AG04449 (cell line): ENCODE data around the gene SELPLG.

ENCODE experiments used
- CTCF ChIA-PET: fragments of 350-600 bp; formaldehyde crosslinking; extraction: SDS; loops from one replicate; lab custom pipeline; 2021; ENCODE audit warnings: antibody characterized with exemption; lab: Yijun Ruan, JAX
- POLR2A ChIA-PET: fragments of 400-600, 350-600 bp; formaldehyde crosslinking; extraction: SDS; loops from one replicate; lab custom pipeline; 2020; ENCODE audit warnings: antibody characterized with exemption, inconsistent platforms; lab: Yijun Ruan, JAX
- DNase-seq: peaks from one replicate; pipeline ENCODE4 v3.0.0-alpha.2; 2010; ENCODE audit warnings: low read depth, low spot score
- H3K4me3 ChIP-seq: 2 replicates; pipeline ENCODE4 v1.5.1; 2011; ENCODE audit warnings: low read depth, mild to moderate bottlenecking, control low read depth, low read length
- TF ChIP-seq, protein P1 (sequence below): IDR thresholded peaks from one replicate; pipeline ENCODE4 v1.5.1; 2011; ENCODE audit warnings: mild to moderate bottlenecking, moderate library complexity, low read length, control low read depth, inconsistent platforms; ENCODE audit not compliant: insufficient read depth; ENCODE audit errors: missing control alignments

The SELPLG gene

DNA sequence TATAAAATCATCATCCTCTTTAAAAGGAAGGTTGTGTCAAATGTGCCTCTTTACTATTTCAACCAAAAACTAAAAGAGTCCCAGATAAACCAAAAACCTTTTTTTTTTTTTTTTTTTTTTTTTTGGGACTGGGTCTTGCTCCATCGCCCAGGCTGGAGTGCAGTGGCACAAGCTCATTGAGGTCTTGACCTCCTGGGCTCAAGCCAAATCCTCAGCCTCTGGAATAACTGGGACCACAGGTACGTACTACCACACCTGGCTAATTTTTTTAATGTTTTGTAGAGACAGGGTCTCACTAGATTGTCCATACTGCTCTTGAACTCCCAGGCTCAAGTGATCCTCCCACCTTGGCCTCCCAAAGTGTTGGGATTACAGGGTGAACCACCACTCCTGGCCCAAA, 16.4 kb upstream of the SELPLG start:
- TF ChIP-seq, protein P1, sequence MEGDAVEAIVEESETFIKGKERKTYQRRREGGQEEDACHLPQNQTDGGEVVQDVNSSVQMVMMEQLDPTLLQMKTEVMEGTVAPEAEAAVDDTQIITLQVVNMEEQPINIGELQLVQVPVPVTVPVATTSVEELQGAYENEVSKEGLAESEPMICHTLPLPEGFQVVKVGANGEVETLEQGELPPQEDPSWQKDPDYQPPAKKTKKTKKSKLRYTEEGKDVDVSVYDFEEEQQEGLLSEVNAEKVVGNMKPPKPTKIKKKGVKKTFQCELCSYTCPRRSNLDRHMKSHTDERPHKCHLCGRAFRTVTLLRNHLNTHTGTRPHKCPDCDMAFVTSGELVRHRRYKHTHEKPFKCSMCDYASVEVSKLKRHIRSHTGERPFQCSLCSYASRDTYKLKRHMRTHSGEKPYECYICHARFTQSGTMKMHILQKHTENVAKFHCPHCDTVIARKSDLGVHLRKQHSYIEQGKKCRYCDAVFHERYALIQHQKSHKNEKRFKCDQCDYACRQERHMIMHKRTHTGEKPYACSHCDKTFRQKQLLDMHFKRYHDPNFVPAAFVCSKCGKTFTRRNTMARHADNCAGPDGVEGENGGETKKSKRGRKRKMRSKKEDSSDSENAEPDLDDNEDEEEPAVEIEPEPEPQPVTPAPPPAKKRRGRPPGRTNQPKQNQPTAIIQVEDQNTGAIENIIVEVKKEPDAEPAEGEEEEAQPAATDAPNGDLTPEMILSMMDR: no peak
- POLR2A ChIA-PET: interaction anchor here (0.9 to 1.6 kb wide), 7 partner anchors 9 to 183 kb away, joined by 3 to 6 read pairs (median 5); partner anchors contain the start of gene ISCU
- CTCF ChIA-PET: interaction anchor here (0.7 to 4.2 kb wide), 5 partner anchors 11 to 86 kb away, joined by 3 to 37 read pairs (median 3); no protein-coding TSS in a partner anchor
- H3K4me3 ChIP-seq: no peak overlapping the region
- no peak for DNase-seq

DNA sequence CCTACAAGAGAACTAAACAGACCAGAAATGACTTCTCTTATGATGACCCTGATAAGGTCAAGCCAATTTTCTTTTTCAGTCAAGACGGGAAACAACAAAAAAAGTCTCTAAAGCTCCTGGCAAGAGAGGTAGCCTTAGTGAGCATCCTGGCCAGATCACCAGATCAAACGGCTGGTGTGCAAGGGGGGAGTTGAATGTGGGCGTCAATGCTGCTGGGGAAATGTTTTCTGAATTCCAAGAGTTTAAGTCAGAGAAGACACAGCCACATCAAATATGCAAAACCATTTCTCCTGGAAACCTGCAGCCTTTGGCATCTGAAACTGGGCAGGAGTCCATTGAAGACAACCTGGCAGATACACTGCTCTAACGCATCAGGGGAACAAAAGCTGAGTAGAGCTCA, 16.0 kb upstream of the SELPLG start:
- DNase-seq: peak; percentile 59
- TF ChIP-seq, protein P1: no peak
- ChIA-PET CTCF (interaction anchor here (0.7 to 4.2 kb wide), 5 partner anchors 10 to 85 kb away, joined by 3 to 37 read pairs (median 3); no protein-coding TSS in a partner anchor), POLR2A (interaction anchor here (0.8 to 1.6 kb wide), 8 partner anchors 9 to 184 kb away, joined by 3 to 6 read pairs (median 4); partner anchors contain the start of gene ISCU)
- no peak overlapping the region for H3K4me3 ChIP-seq

DNA sequence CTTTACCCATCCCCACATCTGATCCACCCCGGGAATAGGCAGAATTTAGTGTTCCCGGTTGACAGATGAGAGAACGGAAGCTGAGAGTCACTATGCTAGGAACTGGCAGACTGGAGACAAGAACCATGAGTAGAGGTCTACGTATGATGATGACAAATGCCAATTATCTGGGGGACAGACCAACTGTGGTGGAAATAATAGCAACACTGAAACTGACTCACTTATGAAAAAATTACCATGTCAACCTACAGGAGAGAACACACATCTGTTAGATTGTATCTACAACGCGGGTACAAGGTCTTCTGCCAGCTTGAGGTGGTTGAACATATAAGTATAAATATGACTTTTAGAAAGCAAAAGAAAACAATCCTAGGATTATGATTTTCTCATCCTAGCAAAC, 15.4 kb upstream of the SELPLG start:
- H3K4me3 ChIP-seq: no peak overlapping the region
- DNase-seq: peak; percentile 42
- ChIA-PET CTCF (interaction anchor here (1.0 to 3.4 kb wide), 3 partner anchors 12 to 155 kb away, joined by 3 to 11 read pairs (median 4); no protein-coding TSS in a partner anchor), POLR2A (interaction anchor here (0.8 to 1.6 kb wide), 5 partner anchors 8 to 184 kb away, joined by 3 to 6 read pairs (median 5); no protein-coding TSS in a partner anchor)
- TF ChIP-seq, protein P1: no peak

DNA sequence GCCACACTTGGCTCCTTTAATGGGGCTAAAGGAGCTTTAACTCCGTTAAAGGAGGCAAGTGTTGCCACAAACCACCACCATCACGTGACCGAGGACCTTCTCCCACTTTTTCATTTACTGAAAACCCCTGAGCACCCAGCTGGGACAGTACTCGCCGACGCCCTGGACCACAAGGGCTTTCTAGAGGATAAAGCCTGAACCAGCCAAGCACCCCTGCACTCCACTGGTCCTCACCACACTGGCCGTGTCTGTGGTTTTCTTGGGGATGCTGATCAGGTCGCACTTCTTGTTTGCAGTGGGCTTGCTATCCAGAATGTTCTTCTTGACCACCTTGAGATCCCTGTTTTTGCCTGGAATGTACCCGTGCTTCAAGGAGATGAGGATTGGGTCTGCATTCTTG, 14.7 kb upstream of the SELPLG start:
- no peak for DNase-seq
- CTCF ChIA-PET: interaction anchor here (0.9 to 4.1 kb wide), 6 partner anchors 9 to 156 kb away, joined by 4 to 22 read pairs (median 4); no protein-coding TSS in a partner anchor
- TF ChIP-seq, protein P1: no peak
- POLR2A ChIA-PET: interaction anchor here (1.6 kb wide), 1 partner anchor 8 kb away, joined by 5 read pairs; no protein-coding TSS in a partner anchor
- H3K4me3 ChIP-seq: no peak overlapping the region

DNA sequence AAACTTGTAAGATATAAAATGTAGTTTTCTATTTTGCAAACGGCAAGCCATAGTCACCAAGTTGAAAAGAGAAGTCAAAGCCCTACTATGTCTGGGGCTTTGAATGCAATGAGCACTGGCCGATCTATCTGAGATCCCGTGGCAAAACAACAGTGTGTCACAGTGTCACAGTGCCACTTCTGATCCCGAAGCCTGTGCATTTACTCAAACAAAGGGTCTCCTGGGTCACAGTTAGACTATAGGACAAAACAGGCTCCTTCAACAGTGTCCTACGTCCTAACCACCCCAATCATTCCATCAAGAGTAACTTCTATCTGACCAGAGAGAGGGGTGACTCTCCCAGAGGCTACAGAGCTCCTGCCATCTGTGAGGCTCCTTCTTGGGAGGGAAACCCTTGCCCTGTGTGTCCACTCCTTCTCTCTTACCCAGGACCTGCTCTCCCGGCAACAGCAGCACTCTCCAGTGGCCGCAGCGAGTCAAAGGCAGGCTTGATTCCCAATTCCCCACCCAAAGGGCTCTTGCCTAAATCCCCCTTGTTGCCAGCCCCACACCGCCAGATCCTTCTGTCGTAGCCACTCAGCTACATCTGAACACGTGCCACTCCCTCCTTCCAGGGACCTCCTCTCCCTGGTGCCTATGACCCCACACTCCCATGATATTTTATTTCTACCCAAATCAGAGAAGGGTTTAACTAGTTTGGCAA, 14.0 kb upstream of the SELPLG start:
- ChIA-PET CTCF (interaction anchor here (0.9 to 4.1 kb wide), 7 partner anchors 8 to 156 kb away, joined by 3 to 22 read pairs (median 4); no protein-coding TSS in a partner anchor), POLR2A (no interaction called here)
- no peak overlapping the region for H3K4me3 ChIP-seq
- DNase-seq: no peak
- TF ChIP-seq, protein P1: no peak
